Gastrocnemius medialis (tissue), 4 donors: ENCODE measurements around the gene MRM2.

Source experiments
- POLR2A ChIP-seq, 2 donors: fragments of 450-650 bp; IDR thresholded peaks; one replicate each; pipeline ENCODE4 v1.6.1; 2017; ENCODE audit warnings: antibody characterized with exemption in 2 of 2, mild to moderate bottlenecking in 2 of 2, moderate library complexity in 2 of 2
- TF ChIP-seq, protein P1 (sequence below), 5 experiments: fragments of 450-650 bp in 3 of 5; fragments of 200-600 bp in 2 of 5; sonication (generic) in 2 of 5; IDR thresholded peaks in 4 of 5; conservative IDR thresholded peaks in 1 of 5; 1 replicate in 4 of 5; 2 replicates in 1 of 5; pipeline ENCODE4 v1.5.1; 2016 to 2019; ENCODE audit warnings: antibody characterized with exemption in 5 of 5, mild to moderate bottlenecking in 3 of 5, moderate library complexity in 3 of 5

DNA sequence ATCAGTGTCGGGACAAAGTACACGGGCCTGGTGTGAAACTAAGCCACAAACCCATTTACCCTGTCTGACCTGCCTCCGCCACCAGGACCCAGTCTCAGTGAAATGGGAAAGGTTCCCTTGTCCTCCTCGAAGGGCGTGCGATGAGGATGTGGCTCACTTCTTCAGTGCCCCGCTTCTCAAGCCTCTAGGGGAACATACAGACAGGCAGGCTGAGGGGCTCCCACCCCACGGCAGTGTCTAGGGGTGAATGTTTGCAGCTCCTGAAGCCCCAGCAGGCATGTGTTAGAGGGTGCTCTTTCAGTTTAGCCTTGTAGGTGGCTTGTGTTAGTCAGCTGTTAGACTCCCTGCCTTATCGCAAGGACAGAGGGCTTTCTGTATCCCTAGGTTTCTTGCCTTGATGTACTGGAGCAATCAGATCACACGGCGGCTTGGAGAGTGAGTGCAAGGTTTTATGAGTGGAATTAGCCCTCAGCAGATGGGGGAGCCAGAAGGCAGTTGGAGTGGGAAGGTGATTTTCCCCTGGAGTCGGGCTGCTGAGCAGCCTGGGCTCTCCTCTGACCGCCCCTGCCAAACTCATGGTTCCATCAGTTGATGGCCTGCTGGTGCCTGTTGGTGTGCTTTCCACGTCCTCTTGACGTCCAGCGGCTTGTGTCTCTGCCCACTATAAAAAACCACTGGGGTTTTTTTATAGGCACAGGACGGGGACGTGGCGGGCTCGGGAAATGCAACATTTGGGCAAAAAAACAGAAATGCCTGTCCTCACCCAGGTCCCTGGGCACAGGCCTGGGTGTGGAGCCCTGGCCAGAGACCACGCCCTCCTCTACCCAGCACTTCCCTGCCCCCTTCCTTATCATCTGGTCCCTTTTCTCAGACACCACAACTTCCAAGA is 780 bp upstream of the MRM2 start:
- TF ChIP-seq, protein P1, sequence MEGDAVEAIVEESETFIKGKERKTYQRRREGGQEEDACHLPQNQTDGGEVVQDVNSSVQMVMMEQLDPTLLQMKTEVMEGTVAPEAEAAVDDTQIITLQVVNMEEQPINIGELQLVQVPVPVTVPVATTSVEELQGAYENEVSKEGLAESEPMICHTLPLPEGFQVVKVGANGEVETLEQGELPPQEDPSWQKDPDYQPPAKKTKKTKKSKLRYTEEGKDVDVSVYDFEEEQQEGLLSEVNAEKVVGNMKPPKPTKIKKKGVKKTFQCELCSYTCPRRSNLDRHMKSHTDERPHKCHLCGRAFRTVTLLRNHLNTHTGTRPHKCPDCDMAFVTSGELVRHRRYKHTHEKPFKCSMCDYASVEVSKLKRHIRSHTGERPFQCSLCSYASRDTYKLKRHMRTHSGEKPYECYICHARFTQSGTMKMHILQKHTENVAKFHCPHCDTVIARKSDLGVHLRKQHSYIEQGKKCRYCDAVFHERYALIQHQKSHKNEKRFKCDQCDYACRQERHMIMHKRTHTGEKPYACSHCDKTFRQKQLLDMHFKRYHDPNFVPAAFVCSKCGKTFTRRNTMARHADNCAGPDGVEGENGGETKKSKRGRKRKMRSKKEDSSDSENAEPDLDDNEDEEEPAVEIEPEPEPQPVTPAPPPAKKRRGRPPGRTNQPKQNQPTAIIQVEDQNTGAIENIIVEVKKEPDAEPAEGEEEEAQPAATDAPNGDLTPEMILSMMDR (IDR thresholded peaks at IDR 0.05 in 4 of 5, conservative IDR thresholded peaks at IDR 0.05 in 1 of 5): peak in 1 of 5 experiments; percentile 12
- no peak for TF ChIP-seq POLR2A (IDR thresholded peaks at IDR 0.05)
